HG03342 (cell line): ENCODE measurements around the gene LYSMD1.
A peak's percentile ranks its signal among the peaks of the same experiment; 100 is the strongest.
"Not testable (repeated sequence)": the region's sequence is repeated elsewhere in the genome, so short reads cannot be mapped to it uniquely, and the experiment has no call there.

ENCODE experiments used
- ATAC-seq: cut with Tn5 transposase; IDR thresholded peaks from one replicate; pipeline ENCODE4 v1.9.1; 2021; ENCODE audit warnings: mild to moderate bottlenecking, moderate library complexity; ENCODE audit not compliant: unreplicated experiment

Gene LYSMD1

GRCh38 chr1:151165738-151166504, at the start of gene LYSMD1, which contains the start of gene SCNM1:
Gene LYSMD1, minus strand, starts transcription at chr1:151165902. Its CDS starts 644 bp downstream, at chr1:151165258.
Gene SCNM1, plus strand, starts transcription at chr1:151166144. Its CDS starts 9 bp downstream, at chr1:151166153.
- ATAC-seq: peak; percentile 78

GRCh38 chr1:151213560-151213959, 47.9 kb upstream of the LYSMD1 start:
- ATAC-seq: no peak

GRCh38 chr1:151211972-151212705, 46.4 kb upstream of the LYSMD1 start:
- ATAC-seq: no peak

GRCh38 chr1:151210830-151211229, 45.1 kb upstream of the LYSMD1 start:
- ATAC-seq: no peak

- not testable (repeated sequence) for ATAC-seq
These were observed 39.8 kb upstream of the LYSMD1 start for GRCh38 chr1:151205381-151205965.

GRCh38 chr1:151199873-151200581, 34.3 kb upstream of the LYSMD1 start:
- ATAC-seq: no peak

GRCh38 chr1:151198254-151199127, 32.8 kb upstream of the LYSMD1 start, which contains the start of gene PIP5K1A:
Gene PIP5K1A, plus strand, starts transcription at chr1:151198552. Its CDS starts 445 bp downstream, at chr1:151198997.
- ATAC-seq: peak; percentile 85

GRCh38 chr1:151197863-151198253, 32.2 kb upstream of the LYSMD1 start:
- no peak for ATAC-seq

GRCh38 chr1:151196292-151196800, 30.6 kb upstream of the LYSMD1 start:
- ATAC-seq: no peak

- not testable (repeated sequence) for ATAC-seq
These were observed 29.3 kb upstream of the LYSMD1 start for GRCh38 chr1:151194894-151195594.

- no peak for ATAC-seq
These were observed 28.2 kb upstream of the LYSMD1 start for GRCh38 chr1:151193856-151194255.

GRCh38 chr1:151193304-151193703, 27.6 kb upstream of the LYSMD1 start:
- ATAC-seq: no peak

GRCh38 chr1:151192047-151192446, 26.3 kb upstream of the LYSMD1 start:
- ATAC-seq: no peak

- ATAC-seq: peak; percentile 89
These were observed 24.1 kb upstream of the LYSMD1 start, which contains the start of gene VPS72 for GRCh38 chr1:151189637-151190445. Gene VPS72, minus strand, starts transcription at chr1:151190197. Its CDS starts 76 bp downstream, at chr1:151190121.

GRCh38 chr1:151188667-151189066, 23.0 kb upstream of the LYSMD1 start:
- not testable (repeated sequence) for ATAC-seq

- ATAC-seq: no peak
These were observed 21.5 kb upstream of the LYSMD1 start for GRCh38 chr1:151187205-151187604.

GRCh38 chr1:151184211-151184610, 18.5 kb upstream of the LYSMD1 start:
- no peak for ATAC-seq

- ATAC-seq: no peak
These were observed 10.9 kb upstream of the LYSMD1 start for GRCh38 chr1:151176514-151177045.
